SH-SY5Y (cell line): Measurements from ENCODE around the gene EML2.

ENCODE experiments used
- GATA2 ChIP-seq: IDR thresholded peaks from 2 replicates; pipeline ENCODE4 v1.6.1; 2011; ENCODE audit warnings: mild to moderate bottlenecking, low read depth, low read length
- GATA3 ChIP-seq: IDR thresholded peaks from 2 replicates; pipeline ENCODE4 v1.6.1; 2011; ENCODE audit warnings: low read depth, mild to moderate bottlenecking, low read length, moderate library complexity

EML2 gene

GRCh38 chr19:45587873-45588272, 51.3 kb downstream of the EML2 start:
- TF ChIP-seq GATA3 (no peak), GATA2 (no peak)

GRCh38 chr19:45585158-45585577, 54.0 kb downstream of the EML2 start:
- TF ChIP-seq GATA3 (no peak), GATA2 (no peak)

- TF ChIP-seq GATA3 = no peak
- no peak for TF ChIP-seq GATA2
These were observed 54.7 kb downstream of the EML2 start, which contains the start of gene OPA3 for GRCh38 chr19:45584332-45585157. TSS of gene OPA3 (minus strand) at chr19:45584802. CDS start at chr19:45584764, 38 bp downstream.

- TF ChIP-seq GATA3 = no peak
These were observed 57.6 kb downstream of the EML2 start for GRCh38 chr19:45581576-45581975.

GRCh38 chr19:45578861-45579260, 60.3 kb downstream of the EML2 start:
- TF ChIP-seq GATA2 (no peak), GATA3 (no peak)

GRCh38 chr19:45577111-45577905, 61.9 kb downstream of the EML2 start:
- TF ChIP-seq GATA2 (no peak), GATA3 (no peak)

- TF ChIP-seq GATA3 = no peak
- no peak for TF ChIP-seq GATA2
These were observed 62.5 kb downstream of the EML2 start for GRCh38 chr19:45576682-45577081.

GRCh38 chr19:45575216-45575615, 64.0 kb downstream of the EML2 start:
- TF ChIP-seq GATA2 (no peak), GATA3 (no peak)

GRCh38 chr19:45574526-45574925, 64.7 kb downstream of the EML2 start:
- TF ChIP-seq GATA3 (no peak), GATA2 (no peak)

- no peak for TF ChIP-seq GATA3
- TF ChIP-seq GATA2 = no peak
These were observed 67.6 kb downstream of the EML2 start for GRCh38 chr19:45571457-45572220.

GRCh38 chr19:45569619-45570421, 69.4 kb downstream of the EML2 start:
- TF ChIP-seq GATA3 (no peak), GATA2 (no peak)

GRCh38 chr19:45568732-45569131, 70.5 kb downstream of the EML2 start:
- TF ChIP-seq GATA2 (no peak), GATA3 (no peak)

- peak; percentile 11; the same call in 1 of the 2 replicates for TF ChIP-seq GATA2
- TF ChIP-seq GATA3 = no peak
These were observed 71.6 kb downstream of the EML2 start for GRCh38 chr19:45567609-45568008.

- no peak for TF ChIP-seq GATA2
These were observed 74.9 kb downstream of the EML2 start for GRCh38 chr19:45564131-45564780.
